Stimulated activated CD4-positive, alpha-beta T cell treated with anti-CD3 and anti-CD28 coated beads, TNF-alpha, amount 100 ng/mL, for 48 hours (primary cell): Measurements from ENCODE around the gene SF3B4.
"Not testable (repeated sequence)": the region's sequence is repeated elsewhere in the genome, so short reads cannot be mapped to it uniquely, and the experiment has no call there.

ENCODE experiments used
- DNase-seq, 3 donors: peaks; one replicate each; pipeline ENCODE4 v3.0.0-alpha.2; 2020; ENCODE audit warnings: low read depth in 3 of 3

Gene SF3B4, protein sequence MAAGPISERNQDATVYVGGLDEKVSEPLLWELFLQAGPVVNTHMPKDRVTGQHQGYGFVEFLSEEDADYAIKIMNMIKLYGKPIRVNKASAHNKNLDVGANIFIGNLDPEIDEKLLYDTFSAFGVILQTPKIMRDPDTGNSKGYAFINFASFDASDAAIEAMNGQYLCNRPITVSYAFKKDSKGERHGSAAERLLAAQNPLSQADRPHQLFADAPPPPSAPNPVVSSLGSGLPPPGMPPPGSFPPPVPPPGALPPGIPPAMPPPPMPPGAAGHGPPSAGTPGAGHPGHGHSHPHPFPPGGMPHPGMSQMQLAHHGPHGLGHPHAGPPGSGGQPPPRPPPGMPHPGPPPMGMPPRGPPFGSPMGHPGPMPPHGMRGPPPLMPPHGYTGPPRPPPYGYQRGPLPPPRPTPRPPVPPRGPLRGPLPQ

DNA sequence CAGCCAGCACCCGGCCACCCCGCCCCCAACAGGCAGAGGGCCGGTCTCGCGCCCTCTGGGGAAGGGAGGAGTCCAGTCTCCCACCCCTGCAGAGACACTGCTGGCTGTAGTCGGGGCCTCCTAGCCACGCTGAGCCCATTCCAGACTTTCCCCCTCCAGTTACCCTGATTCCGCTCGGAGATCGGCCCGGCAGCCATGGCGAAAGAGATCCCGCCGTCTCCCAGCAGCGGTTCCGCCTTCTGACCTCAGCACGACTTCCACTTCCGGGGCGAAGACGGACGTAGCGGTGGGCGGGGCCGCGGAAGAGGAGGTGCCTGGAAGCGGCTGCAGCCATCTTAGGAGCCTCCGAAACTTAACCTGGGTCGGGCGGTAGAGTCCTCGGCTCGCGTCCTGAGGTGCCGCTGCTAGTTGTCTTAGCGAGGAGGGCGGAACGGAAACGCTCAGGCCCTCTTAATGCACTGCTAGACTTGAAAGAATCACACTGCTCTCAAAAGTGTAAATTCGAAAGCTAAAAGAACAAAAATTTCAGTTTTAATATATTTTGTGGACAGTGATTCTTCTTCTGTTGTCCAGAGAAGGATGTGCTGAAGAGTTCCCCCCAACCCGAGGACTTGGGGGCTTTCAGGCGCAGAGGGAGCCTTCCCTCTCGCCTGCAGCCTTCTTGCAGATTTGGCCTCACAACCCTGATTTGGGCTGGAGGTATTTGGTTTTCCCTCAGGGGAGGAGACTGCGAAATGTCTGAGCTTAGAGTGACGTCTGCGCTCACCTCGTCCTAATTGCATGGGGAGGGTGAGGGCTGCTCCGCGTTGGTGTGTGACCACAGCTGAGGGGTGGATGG, at the start of gene SF3B4:
Gene SF3B4 (minus strand): TSS at position 241 of the 838 bp plus-strand sequence. CDS start 44 bp downstream, at position 197.
- DNase-seq, result peak; percentile 87 to 93 (median 92)

DNA sequence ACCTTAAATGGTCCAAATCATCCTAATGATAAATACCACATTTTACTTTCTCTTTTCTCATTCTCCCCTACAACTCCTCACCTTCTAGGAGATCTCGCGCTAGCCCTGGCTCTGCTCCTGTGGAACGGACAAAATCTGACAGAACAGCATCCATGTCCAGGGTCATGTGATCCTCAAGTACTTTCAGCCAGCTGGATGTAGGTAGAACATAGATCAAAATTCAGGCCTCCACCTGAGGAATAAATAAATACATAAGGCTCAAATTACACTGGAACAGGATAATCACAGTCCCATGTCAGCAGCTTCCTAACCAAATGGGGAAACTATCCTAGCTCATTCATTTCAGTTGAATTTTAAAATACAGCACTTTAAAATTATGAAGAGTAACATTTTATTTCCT, 49.7 kb upstream of the SF3B4 start:
- no peak for DNase-seq

DNA sequence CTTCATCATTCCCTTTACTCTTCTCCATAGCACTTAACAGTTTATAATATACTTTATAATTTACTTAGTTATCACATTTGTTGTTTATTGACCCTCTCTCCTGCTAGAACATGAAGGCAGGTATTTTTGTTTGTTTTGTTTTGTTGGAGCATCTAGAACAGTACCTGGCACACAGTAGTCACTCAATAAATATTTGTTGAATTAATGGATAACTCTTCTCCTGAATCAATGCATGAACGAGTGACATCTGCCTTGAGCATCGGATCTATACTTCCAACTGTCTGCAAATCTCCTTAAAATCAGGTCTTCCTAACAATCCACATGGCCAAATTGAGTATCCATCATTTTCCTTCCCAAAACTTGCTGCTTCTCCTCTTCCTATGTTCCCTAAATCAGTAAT, 44.9 kb upstream of the SF3B4 start:
- no peak for DNase-seq

DNA sequence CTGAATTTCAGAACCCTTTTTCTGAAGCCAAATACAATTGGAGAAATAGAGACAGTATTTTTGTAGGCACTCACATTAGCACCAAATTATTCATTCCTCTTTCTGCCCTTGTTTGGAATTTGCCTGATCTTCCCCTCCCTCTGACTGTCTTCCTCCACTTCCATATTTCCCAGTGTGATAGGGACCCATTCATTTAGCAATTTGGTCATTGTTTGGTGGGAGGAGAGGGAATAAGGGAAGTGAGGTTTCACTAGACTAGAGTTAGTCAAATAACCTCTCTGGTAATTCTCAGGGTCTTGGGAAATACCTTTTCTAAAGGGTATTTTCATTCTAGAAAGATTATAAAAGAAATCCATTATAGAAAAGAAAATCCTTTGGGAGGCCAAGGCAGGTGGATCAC, 40.0 kb upstream of the SF3B4 start:
- no peak for DNase-seq

DNA sequence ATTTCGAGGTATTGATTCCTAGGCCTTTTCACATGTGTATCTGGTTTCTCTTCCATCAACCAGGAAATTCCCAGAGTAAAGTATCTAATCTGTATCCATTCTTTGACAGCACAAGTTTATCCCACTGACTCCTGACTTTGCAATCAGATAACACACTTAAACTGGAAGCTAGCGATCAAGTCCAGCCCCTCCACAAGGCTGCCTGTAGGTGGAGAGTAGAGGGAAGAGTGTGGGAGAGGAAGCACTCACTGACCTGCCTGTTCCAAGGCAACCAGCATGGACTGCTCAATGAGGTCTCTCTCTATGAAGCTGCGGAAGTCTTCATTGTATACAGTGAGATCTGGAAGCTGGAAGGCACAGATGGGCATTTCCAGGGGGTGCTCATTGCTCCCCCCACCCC, 39.4 kb upstream of the SF3B4 start:
- DNase-seq, result no peak

DNA sequence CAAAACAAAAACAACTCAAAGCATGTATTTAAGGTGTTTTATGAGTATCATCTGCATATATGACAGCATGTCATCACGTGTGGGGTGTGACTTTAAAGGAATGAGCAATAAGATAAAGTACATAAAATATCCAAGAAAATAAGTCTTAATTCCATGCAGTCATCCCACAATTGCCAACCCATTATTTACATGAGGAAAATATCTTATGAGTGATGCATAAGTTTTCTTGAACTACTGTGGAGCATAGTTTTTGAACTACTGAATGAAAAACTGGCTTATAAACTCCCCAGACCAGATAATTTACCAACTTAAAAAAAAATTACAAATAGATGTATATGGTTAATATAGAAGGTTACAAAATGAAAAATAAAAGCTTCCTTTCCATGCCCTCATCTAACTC, 38.8 kb upstream of the SF3B4 start:
- no peak for DNase-seq

DNA sequence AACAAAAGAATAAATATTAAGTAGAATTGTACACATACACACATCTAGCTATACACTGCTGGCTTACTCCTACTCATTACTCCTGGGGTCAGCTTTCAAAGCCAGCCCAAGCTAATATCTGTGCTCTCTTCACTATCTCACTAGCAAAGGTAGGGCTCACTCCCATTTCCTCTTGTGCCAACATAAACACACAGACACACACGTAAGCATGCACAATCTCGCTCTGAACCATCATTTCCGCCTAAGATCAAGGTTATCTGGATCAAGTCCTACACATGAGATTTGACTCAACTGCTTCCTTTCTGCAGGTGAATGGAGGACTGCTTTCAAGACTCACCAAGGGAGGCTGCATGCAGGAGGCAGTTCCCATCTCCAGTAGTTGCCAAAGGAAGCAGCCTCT, 37.8 kb upstream of the SF3B4 start:
- DNase-seq, result no peak

DNA sequence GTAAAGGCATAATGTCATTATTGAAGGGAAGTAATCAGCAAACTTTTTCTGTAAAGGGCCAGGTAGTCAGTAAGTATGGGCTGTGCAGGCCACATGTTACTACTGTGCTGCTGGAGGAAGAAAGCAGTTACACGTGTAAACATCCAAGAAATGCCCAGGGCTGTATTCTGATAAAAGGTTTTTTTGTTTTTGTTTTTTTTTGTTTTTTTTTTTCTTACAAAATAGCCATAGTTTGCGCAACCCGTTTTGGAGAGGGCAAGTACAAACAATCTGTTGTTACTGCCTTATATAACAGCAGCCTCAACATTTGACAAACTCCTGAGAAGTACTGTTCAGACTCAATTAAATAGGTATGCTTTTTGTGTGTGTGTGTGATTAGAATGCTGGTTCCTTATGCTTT, 35.8 kb upstream of the SF3B4 start:
- no peak for DNase-seq

DNA sequence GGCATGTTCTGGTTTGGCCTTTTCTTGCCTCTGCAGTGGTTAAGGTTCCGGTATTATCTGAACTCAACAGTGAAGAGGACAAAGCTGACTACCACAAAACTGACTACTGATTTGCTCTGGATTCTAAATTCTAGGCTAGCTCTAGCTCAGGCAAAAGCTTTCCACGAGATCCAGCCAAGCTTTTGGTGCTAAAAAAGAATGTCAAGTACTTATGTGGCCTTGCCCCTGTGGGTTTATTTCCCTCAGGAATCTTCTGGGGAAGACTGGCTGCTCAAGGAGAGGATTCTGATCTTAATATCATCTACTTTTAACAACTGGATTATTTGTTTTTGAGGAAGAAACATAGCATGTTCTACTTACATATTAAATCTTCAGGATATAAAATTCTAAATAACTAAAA, 35.1 kb upstream of the SF3B4 start:
- DNase-seq, result no peak

DNA sequence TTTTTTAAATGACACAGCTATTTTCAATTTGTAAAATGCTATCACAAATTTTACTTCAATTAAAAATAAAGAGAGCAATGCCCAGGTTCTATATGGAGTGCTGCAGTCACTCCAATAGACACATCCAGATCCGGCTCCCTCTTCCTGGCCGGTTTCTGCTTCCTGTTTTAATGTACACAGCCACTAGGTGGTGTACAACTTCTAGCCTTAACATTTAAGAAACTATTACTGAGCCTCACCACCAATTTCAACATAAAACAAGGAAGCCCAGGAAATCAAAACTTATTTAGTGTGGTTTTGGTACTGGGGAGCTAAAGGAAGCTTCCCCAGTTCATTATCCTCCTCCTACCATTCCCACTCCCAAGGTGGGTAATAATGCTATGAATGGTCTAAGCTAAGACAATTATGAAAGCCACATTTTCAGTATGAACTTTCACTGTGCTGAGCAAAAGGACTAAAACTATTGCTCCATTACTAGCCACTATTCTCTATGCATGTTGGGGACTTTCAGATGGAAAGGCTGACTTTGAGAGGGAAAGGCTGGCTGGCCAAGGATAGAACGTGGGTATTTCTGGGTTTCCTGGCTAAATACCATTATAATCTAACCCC, 34.5 kb upstream of the SF3B4 start:
- DNase-seq, result peak in 1 of 3 donors; percentile 14

DNA sequence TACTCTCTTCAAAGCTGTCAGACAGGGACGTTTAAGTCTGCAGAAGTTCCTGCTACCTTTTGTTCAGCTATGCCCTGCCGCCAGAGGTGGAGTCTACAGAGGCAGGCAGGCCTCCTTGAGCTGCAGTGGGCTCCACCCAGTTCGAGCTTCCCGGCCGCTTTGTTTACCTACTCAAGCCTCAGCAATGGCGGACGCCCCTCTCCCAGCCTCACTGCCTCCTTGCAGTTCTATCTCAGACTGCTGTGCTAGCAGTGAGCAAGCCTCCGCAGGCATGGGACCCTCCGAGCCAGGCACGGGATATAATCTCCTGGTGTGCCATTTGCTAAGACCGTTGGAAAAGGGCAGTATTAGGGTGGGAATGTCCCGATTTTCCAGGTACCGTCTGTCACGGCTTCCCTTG, 29.9 kb upstream of the SF3B4 start:
- not testable (repeated sequence) for DNase-seq

DNA sequence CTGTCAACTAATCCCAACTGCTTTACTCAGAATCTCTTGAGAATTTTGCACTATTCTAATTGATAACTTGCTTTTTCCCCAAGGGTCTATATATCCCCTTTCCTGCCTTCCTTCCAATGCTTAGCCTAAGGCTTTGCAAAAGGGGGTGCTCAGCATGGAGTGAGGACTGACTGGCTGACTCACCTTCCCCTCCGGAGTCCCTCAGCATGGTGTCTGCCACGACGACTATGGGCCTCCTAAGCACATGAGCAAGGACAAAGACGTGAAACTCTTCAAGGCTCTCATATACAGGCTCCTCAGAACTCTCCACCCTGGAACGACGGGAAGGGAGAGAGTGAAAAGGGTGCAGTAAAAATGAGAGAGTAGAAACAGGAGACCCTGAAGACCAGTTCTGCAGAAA, 22.3 kb upstream of the SF3B4 start:
- no peak for DNase-seq

DNA sequence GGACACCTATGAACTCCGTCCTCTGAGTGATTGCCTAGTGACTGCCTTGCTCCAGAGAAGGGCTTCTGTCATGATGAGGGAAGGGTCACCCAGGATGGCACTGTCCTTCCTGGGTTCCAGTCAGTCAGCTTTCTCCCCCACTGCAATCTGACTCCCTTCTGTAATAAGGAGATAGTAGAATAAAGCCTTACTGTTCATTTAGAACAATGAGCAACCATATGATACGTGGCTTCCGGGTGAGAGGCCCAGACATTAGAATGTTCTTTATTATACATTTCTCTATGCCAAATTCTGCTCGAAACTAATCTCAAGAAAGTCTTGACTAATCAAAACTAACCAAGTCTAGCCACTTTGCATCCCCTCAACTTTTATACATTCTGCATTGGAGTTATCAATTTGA, 17.6 kb upstream of the SF3B4 start:
- no peak for DNase-seq

DNA sequence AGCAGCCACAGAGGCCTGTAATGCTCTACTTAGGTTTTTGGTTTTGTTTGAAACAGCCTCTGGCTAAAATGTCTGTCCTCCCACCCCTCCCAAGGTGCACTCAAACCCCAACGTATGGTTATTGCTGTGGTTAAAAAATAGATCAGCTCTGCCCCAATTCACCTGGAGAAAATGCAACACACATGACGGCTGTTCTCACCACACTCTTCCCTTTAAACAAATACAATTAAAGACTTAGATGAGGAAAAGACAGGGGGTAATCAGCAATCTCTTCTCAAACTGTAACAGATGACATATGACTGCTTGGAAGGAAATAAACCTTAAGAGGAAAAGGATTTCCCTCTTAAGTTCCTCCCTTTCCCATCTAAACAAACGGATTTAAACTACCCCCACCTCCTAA, 15.3 kb upstream of the SF3B4 start:
- DNase-seq, result no peak

DNA sequence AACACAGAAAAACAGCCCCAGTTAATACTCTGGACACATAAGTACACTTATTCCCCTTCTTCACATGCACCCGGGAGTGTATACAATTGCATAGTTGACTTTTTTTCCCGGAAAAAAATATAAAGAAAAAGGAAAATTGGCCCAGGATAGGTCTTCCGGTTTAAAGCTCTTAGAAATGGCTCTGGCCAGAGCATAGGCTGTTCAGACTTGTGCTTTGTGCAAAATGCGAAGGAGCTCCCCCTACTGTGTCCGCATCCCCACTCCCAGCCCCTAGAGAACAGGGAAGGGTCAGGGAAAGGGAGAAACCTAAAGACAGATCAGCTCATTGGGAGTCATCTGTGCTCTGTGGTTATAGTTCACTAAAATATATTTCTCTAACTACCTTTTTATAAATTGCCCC, 14.6 kb upstream of the SF3B4 start:
- DNase-seq, result no peak

DNA sequence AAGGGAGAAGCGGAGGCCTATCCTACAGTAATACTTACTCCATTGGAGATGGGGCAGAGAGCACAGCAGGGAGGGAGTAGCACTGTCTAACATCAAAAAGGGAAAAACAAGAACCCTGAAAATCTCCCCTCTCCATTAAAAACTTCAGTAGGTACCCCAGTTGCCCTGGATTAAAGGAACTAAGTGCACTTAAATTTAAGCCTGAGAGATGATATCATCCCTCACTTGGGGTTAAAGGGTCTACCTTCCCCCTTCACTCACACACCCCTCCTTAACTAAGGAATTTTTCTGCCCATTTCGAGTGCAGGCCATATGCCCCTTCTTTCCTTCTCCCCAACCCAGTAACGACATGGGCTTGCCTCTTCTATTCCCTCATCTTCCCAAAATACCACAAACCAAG, 12.8 kb upstream of the SF3B4 start:
- DNase-seq, result no peak

DNA sequence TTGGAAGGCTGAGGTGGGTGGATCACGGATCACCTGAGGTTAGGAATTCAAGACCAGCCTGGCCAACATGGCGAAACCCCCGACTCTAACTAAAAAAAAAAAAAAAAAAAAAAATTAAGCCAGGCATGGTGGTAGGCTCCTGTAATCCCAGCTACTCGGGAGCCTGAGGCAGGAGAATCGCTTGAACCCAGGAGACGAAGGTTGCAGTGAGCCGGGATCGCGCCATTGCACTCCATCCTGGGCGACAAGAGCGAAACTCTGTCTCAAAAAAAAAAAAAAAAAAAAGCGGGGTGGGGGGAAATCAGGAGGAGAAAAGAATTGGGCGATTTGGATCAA, 11.0 kb upstream of the SF3B4 start:
- DNase-seq, result not testable (repeated sequence)

DNA sequence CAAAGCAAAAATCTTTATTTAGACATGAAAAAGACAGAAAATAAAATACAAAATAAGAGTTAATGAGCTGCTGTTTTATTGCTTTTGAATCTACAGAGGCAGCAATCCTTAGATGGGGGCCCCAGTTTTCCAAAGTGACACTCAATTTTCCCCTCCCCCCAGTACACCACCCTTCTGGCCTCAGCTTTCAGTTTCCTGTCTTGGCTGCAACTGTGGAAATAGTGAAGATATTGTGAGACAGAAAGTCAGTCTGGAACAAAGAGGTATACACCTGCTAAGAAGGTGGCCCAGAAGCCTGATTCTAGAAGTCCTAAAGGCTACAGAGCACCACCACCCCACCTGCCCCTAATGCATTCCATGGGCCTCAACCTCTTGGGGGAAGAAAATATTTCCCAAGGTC, 10.2 kb upstream of the SF3B4 start:
- DNase-seq, result no peak

DNA sequence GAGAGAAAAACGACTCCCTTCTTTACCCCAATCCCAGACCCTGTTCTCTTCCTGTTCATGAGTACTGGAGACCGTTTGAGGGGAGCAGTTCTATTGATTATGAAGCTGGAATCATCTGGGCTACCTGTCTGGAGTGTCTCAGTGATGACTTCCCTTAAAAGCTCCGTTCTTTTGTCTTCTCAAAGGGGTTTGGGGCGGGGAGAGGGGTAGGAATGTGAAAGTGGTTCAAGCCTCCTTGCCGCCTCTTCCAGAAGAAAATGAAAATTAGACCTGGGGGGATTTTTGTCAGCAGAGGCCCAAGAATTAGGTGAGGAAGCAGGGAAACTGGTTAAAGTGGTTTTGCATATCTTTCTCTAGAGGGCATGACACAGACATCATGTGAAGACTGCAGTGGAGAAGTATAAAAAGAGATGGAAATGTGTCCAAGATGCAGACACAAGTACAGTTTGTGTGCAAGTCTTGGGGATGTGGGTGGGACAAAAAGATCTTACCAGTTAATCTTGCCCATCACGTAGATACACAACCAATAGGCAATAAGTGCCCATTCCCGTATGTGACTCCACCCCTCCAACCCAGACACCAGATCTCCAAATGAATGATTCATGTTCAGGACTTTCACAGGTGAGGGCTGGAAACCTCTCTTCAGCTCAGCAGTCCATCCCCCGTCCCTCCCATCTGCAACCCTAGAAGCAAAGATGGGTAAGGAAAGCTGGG, 9.5 kb upstream of the SF3B4 start:
- no peak for DNase-seq

DNA sequence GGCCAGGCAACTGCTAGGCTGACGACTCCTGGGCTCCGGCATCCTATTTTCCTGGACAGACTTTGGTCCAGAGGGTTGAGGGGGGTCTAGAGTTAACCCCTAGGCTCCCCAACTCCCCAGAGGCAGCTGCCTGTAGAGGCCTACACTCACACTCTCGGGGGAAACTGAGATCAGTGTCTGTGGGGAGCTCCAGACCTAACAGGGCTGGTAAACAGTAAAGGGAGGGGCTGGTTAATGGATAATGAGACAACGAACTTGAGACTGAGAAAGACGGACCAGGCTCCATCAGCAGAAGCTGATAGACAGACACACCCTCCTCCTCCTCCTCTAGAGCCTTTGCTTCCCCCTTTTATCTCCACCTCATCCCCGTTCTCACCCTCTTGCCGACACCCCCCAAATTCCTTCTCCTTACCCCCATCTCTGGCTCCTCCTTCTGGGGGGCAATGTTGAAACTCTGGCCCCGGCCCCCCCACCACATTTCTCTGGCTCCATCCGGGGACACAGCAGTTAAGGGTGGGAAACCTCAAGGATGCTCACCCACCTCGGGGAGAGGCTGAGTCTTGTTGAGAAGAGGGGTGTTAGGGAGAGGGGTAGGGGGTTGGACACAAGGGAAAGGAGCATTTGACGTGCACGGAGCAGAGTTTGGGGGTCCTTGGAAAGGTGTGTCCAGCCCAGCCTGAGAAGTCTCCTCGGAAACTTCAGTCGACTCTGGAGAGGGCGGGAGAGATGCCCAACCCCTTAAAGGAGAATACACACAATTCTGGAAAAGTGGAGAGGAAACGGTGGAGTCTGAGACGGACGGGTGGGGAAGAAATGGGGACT, 8.8 kb upstream of the SF3B4 start, which contains the start of gene MTMR11:
Gene MTMR11 (minus strand): TSS at position 710 of the 822 bp plus-strand sequence. CDS start 232 bp downstream, at position 478.
- DNase-seq, result no peak

DNA sequence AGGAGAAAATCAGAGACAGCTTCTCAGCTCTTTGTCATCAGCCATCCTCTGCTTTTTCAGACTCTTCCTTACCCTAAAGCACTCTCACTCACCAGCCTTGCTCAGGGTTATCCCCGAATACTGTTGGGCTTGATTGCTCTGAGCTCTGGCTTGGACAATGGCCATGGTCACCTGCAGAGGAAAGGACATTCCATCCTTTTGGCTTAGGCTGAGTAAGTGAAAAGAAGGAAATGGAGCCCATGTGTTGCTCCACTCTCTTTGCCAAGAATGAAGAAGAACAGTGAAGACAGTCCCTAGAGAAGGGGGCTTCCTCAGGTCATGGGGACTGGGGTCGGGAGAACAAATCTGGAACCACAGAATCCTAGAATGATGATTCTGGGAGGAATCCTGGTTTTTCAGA, 6.8 kb upstream of the SF3B4 start:
- DNase-seq, result no peak
